H1 (cell line): ENCODE data around the gene CTNND2. TPM values are rescaled to one million over a fixed set of nuclear protein-coding genes. Genes with fewer than 3 reads are reported as not detected.

Experiments used
- CTCF ChIA-PET: fragments of 300-600 bp; sonication (Branson Sonifier 250); formaldehyde crosslinking; loops from one replicate; lab custom pipeline; 2021; ENCODE audit not compliant: partially characterized antibody; lab: Charles Lee
- POLR2A ChIA-PET: fragments of 300-600 bp; sonication (Branson Sonifier 250); formaldehyde crosslinking; loops from one replicate; lab custom pipeline; 2021; ENCODE audit warnings: inconsistent platforms; ENCODE audit not compliant: partially characterized antibody; lab: Charles Lee
- DNase-seq, 2 experiments: peaks; one replicate each; pipeline versions ENCODE4 v3.0.0 to v3.0.0-alpha.2; 2010 to 2022; ENCODE audit warnings: low spot score in 2 of 2, low read depth in 1 of 2, mixed read lengths in 1 of 2
- FAIRE-seq: peaks from 2 replicates; lab custom pipeline; 2011; peaks lifted over from hg19 to GRCh38; lab: Jason Lieb, UNC
- H2AFZ ChIP-seq: 2 replicates; pipeline ENCODE4 v1.8.1; 2012; ENCODE audit warnings: low read length, inconsistent platforms
- H2AK5ac ChIP-seq: 2 replicates; pipeline ENCODE4 v1.6.1; 2013; ENCODE audit warnings: low read depth, low read length
- H2BK120ac ChIP-seq: replicated peaks from 2 replicates; pipeline ENCODE3; 2013; ENCODE audit warnings: low read depth, low read length, inconsistent platforms
- H2BK12ac ChIP-seq: 2 replicates; pipeline ENCODE4 v1.6.1; 2013; ENCODE audit warnings: low read depth, low read length
- H2BK15ac ChIP-seq: 2 replicates; pipeline ENCODE4 v1.6.1; 2013; ENCODE audit warnings: low read length
- H2BK20ac ChIP-seq: 2 replicates; pipeline ENCODE4 v1.6.1; 2013; ENCODE audit warnings: low read length
- H2BK5ac ChIP-seq: 2 replicates; pipeline ENCODE4 v1.6.1; 2013; ENCODE audit warnings: low read depth, low read length
- H3K14ac ChIP-seq: 2 replicates; pipeline ENCODE4 v1.6.1; 2013; ENCODE audit warnings: inconsistent platforms; ENCODE audit not compliant: insufficient read length
- H3K18ac ChIP-seq: 2 replicates; pipeline ENCODE4 v1.6.1; 2013; ENCODE audit warnings: low read length; ENCODE audit errors: extremely low read depth
- H3K23ac ChIP-seq: 2 replicates; pipeline ENCODE4 v1.6.1; 2013; ENCODE audit warnings: inconsistent platforms; ENCODE audit not compliant: insufficient read length
- H3K23me2 ChIP-seq: 2 replicates; pipeline ENCODE4 v1.6.1; 2013; ENCODE audit warnings: low read depth, low read length
- H3K27ac ChIP-seq: 2 replicates; pipeline ENCODE4 v1.6.1; 2011; ENCODE audit warnings: low read depth, low read length, inconsistent platforms
- H3K27me3 ChIP-seq, 4 experiments: replicated peaks in 1 of 4; 1 replicate in 1 of 4; 2 replicates in 3 of 4; pipeline versions ENCODE4 v1.6.1 to v1.8.1; 2011 to 2013; ENCODE audit warnings: low read length in 3 of 4, mild to moderate bottlenecking in 3 of 4, inconsistent platforms in 2 of 4, mixed read lengths in 2 of 4, moderate library complexity in 1 of 4; ENCODE audit not compliant: control insufficient read depth in 3 of 4, insufficient read depth in 3 of 4; ENCODE audit errors: extremely low read depth in 1 of 4
- H3K36me3 ChIP-seq, 4 experiments: 2 replicates each; pipeline versions ENCODE4 v1.6.1 to v1.8.1; 2011 to 2013; ENCODE audit warnings: mild to moderate bottlenecking in 4 of 4, low read length in 3 of 4, moderate library complexity in 2 of 4, control low read depth in 1 of 4, inconsistent platforms in 1 of 4; ENCODE audit not compliant: insufficient read depth in 4 of 4, control insufficient read depth in 2 of 4
- H3K4ac ChIP-seq: replicated peaks from 2 replicates; pipeline ENCODE3; 2013; ENCODE audit warnings: low read length, low read depth, mixed read lengths, inconsistent platforms; ENCODE audit not compliant: insufficient read length
- H3K4me1 ChIP-seq, 4 experiments: replicated peaks in 1 of 4; 1 replicate in 1 of 4; 2 replicates in 3 of 4; pipeline versions ENCODE4 v1.6.1 to v1.8.1; 2011 to 2013; ENCODE audit warnings: low read length in 3 of 4, inconsistent platforms in 2 of 4, mixed read lengths in 1 of 4; ENCODE audit not compliant: insufficient read depth in 4 of 4, control insufficient read depth in 3 of 4
- H3K4me2 ChIP-seq, 2 experiments: 2 replicates each; pipeline versions ENCODE4 v1.6.1 to v1.8.1; 2011 to 2013; ENCODE audit warnings: low read depth in 2 of 2, low read length in 2 of 2, control low read depth in 1 of 2, inconsistent platforms in 1 of 2, mild to moderate bottlenecking in 1 of 2; ENCODE audit not compliant: insufficient read depth in 1 of 2
- H3K4me3 ChIP-seq, 4 experiments: fragments of 200-600, 300-600 bp in 1 of 4; sonication (generic), shearing (Covaris generic), sonication (Bioruptor Twin) in 1 of 4; 2 replicates each; pipeline versions ENCODE4 v1.5.1 to v1.8.1; 2011 to 2016; ENCODE audit warnings: low read length in 4 of 4, low read depth in 3 of 4, control low read depth in 2 of 4, inconsistent platforms in 2 of 4, mild to moderate bottlenecking in 2 of 4, mixed read lengths in 1 of 4, moderate library complexity in 1 of 4; ENCODE audit not compliant: insufficient read depth in 2 of 4; ENCODE audit errors: extremely low read depth in 1 of 4
- H3K56ac ChIP-seq: replicated peaks from 2 replicates; pipeline ENCODE3; 2013; ENCODE audit warnings: low read depth, mild to moderate bottlenecking, mixed read lengths, low read length, inconsistent platforms; ENCODE audit not compliant: insufficient read length
- H3K79me1 ChIP-seq: 2 replicates; pipeline ENCODE4 v1.6.1; 2013; ENCODE audit warnings: low read depth, low read length, control low read depth
- H3K79me2 ChIP-seq, 2 experiments: 2 replicates each; pipeline versions ENCODE4 v1.6.1 to v1.8.1; 2012 to 2013; ENCODE audit warnings: low read length in 2 of 2, mild to moderate bottlenecking in 2 of 2, inconsistent platforms in 1 of 2; ENCODE audit not compliant: insufficient read depth in 2 of 2, control insufficient read depth in 1 of 2
- H3K9ac ChIP-seq, 4 experiments: replicated peaks in 1 of 4; 1 replicate in 1 of 4; 2 replicates in 3 of 4; pipeline versions ENCODE4 v1.6.1 to v1.8.1; 2011 to 2013; ENCODE audit warnings: low read depth in 3 of 4, low read length in 3 of 4, control low read depth in 2 of 4, mild to moderate bottlenecking in 2 of 4, moderate library complexity in 2 of 4, inconsistent platforms in 1 of 4; ENCODE audit errors: extremely low read depth in 1 of 4
- H3K9me3 ChIP-seq, 2 experiments: 2 replicates each; pipeline versions ENCODE4 v1.6.1 to v1.8.1; 2012 to 2013; ENCODE audit warnings: mild to moderate bottlenecking in 2 of 2, moderate library complexity in 2 of 2, control low read depth in 1 of 2, inconsistent platforms in 1 of 2, low read depth in 1 of 2, low read length in 1 of 2, mixed read lengths in 1 of 2; ENCODE audit not compliant: insufficient read depth in 2 of 2
- H4K20me1 ChIP-seq, 2 experiments: replicated peaks in 1 of 2; 2 replicates each; pipeline versions ENCODE3 to v1.8.1; 2011 to 2013; ENCODE audit warnings: inconsistent platforms in 2 of 2, low read length in 2 of 2, mild to moderate bottlenecking in 1 of 2; ENCODE audit not compliant: insufficient read depth in 2 of 2, control insufficient read depth in 1 of 2
- H4K5ac ChIP-seq: 2 replicates; pipeline ENCODE4 v1.6.1; 2013; ENCODE audit warnings: low read length, low read depth, mixed read lengths, inconsistent platforms; ENCODE audit not compliant: insufficient read length
- H4K8ac ChIP-seq: 2 replicates; pipeline ENCODE4 v1.8.0; 2013; ENCODE audit warnings: mild to moderate bottlenecking, moderate library complexity, low read length, inconsistent platforms; ENCODE audit not compliant: insufficient read depth; ENCODE audit errors: extremely low read depth
- H4K91ac ChIP-seq: replicated peaks from 2 replicates; pipeline ENCODE3; 2013; ENCODE audit warnings: low read length, mixed read lengths, inconsistent platforms; ENCODE audit not compliant: insufficient read length
- CTBP2 ChIP-seq: IDR thresholded peaks from 2 replicates; pipeline ENCODE4 v1.7.0; 2011; ENCODE audit warnings: borderline replicate concordance, mild to moderate bottlenecking, moderate library complexity, mixed read lengths, low read length; ENCODE audit not compliant: insufficient read depth, insufficient read length
- CTCF ChIP-seq, 3 experiments: IDR thresholded peaks; 1 replicate in 2 of 3; 2 replicates in 1 of 3; pipeline versions ENCODE4 v1.5.1 to v1.6.1; 2011; ENCODE audit warnings: low read length in 3 of 3, mild to moderate bottlenecking in 3 of 3, inconsistent platforms in 2 of 3, low read depth in 1 of 3, moderate library complexity in 1 of 3; ENCODE audit not compliant: insufficient read depth in 1 of 3; ENCODE audit errors: control extremely low read depth in 1 of 3
- GABPA ChIP-seq: IDR thresholded peaks from 2 replicates; pipeline ENCODE4 v1.6.1; 2011; ENCODE audit warnings: mild to moderate bottlenecking, low read length, moderate library complexity, borderline replicate concordance; ENCODE audit not compliant: insufficient read depth
- KDM5A ChIP-seq: fragments of 200-600 bp; IDR thresholded peaks from 2 replicates; pipeline ENCODE4 v1.7.1; 2012; ENCODE audit warnings: mild to moderate bottlenecking, low read length, inconsistent platforms, mixed read lengths
- MAFK ChIP-seq: IDR thresholded peaks from 2 replicates; pipeline ENCODE4 v1.6.1; 2012; ENCODE audit warnings: low read depth, mild to moderate bottlenecking, improper control_type of control experiment, low read length
- NRF1 ChIP-seq: IDR thresholded peaks from 2 replicates; pipeline ENCODE4 v1.6.1; 2011; ENCODE audit warnings: mild to moderate bottlenecking, low read depth, low read length, improper control_type of control experiment
- POLR2A ChIP-seq, 2 experiments: IDR thresholded peaks; 1 replicate in 1 of 2; 2 replicates in 1 of 2; pipeline ENCODE4 v1.6.1; 2011; ENCODE audit warnings: low read depth in 2 of 2, low read length in 2 of 2, mild to moderate bottlenecking in 2 of 2; ENCODE audit errors: control extremely low read depth in 1 of 2
- RAD21 ChIP-seq, 2 experiments: IDR thresholded peaks in 1 of 2; conservative IDR thresholded peaks in 1 of 2; 2 replicates each; pipeline ENCODE4 v1.6.1; 2011; ENCODE audit warnings: low read depth in 2 of 2, low read length in 2 of 2, improper control_type of control experiment in 1 of 2, inconsistent platforms in 1 of 2, mild to moderate bottlenecking in 1 of 2, moderate library complexity in 1 of 2
- RBBP5 ChIP-seq: IDR thresholded peaks from 2 replicates; pipeline ENCODE4 v1.7.1; 2012; ENCODE audit warnings: low read depth, mild to moderate bottlenecking, inconsistent platforms, low read length, moderate library complexity, borderline replicate concordance
- SRF ChIP-seq: IDR thresholded peaks from 2 replicates; pipeline ENCODE4 v1.6.1; 2011; ENCODE audit warnings: mild to moderate bottlenecking, low read depth, low read length, moderate library complexity
- TAF7 ChIP-seq: optimal IDR thresholded peaks from 2 replicates; pipeline ENCODE3; 2011; ENCODE audit warnings: low read depth, mild to moderate bottlenecking, inconsistent platforms, low read length, moderate library complexity, borderline replicate concordance
- YY1 ChIP-seq: IDR thresholded peaks from 2 replicates; pipeline ENCODE4 v1.6.1; 2011; ENCODE audit warnings: low read depth, mild to moderate bottlenecking, low read length
- WGBS, 2 experiments: shearing (Covaris generic) in 1 of 2; methylation state at CpG; one replicate each; pipeline versions ENCODE4 v1.1.6 to v1.1.7; 2013 to 2015; ENCODE audit warnings: low lambda C conversion rate in 2 of 2, mixed read lengths in 2 of 2, inconsistent platforms in 1 of 2, low coverage in 1 of 2, missing lambda C conversion rate in 1 of 2; ENCODE audit not compliant: insufficient replicate concordance in 2 of 2, insufficient coverage in 1 of 2, insufficient read length in 1 of 2; ENCODE audit errors: extremely low coverage in 1 of 2, missing lambda C conversion rate in 1 of 2; 5-methylcytosine and 5-hydroxymethylcytosine counted together
- polyA plus RNA-seq, 7 experiments: library from polyadenylated mRNA; depleted of rRNA in 3 of 7; stranded (reverse) in 5 of 7; unstranded in 2 of 7; fragments of >200 nt in 5 of 7; fragments of 200-250 nt in 2 of 7; gene quantifications; 1 replicate in 5 of 7; 2 replicates in 1 of 7; 4 replicates in 1 of 7; pipeline versions ENCODE4 v1.2.1 to v1.2.3, GENCODE V29; 2011 to 2013; ENCODE audit warnings: missing spikeins in 2 of 7, mixed read lengths in 2 of 7
- total RNA-seq: library from RNA; stranded (reverse); fragmentation: NEBNext Ultra II Directional; extraction: Animal tissue kit (Norgen Biotek cat#: 25700); gene quantifications from 2 replicates; pipeline ENCODE4 v1.2.1, GENCODE V29; 2021

Gene CTNND2
- total and polyA plus RNA-seq, 2 of the 8 experiments (the other 6 are each of a cell fraction or from before 2014, with no cell fraction given), result 7.4 to 14.2 TPM

DNA sequence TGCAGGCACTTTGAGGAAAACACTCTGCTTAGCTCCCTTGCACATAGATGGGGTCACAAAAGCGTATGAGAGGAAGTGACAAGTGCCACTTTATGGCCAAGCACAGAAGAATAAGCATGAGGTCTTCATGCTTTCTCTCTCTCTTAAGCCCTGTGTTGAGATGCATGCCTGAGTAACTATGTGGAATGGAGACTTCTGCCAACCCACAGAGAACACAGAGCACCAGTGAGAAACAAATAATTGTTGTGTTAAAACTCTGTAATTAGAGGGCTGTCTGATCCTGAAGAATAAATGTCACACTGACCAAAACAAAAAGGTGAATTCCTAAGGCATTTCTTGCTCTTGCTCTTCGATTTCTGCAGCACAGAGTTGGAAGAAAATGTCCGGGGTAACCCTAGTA, 488.5 kb downstream of the CTNND2 start:
- Histone ChIP-seq H4K20me1 (no peaks in the 10 kb centered on the region), H3K79me1 (no peaks in the 10 kb centered on the region), H2BK20ac (no peak overlapping the region), H3K27ac (no peak overlapping the region), H2AK5ac (no peak overlapping the region), H4K91ac (no peak overlapping the region), H3K14ac (no peak overlapping the region), H3K27me3 (no peaks in the 10 kb centered on the region), H3K9ac (no peak overlapping the region; a peak in 1 of 7 replicates), H3K18ac (no peak overlapping the region), H2BK120ac (no peak overlapping the region), H4K8ac (no peak overlapping the region), H2BK15ac (no peak overlapping the region), H3K23ac (no peak overlapping the region), H2BK5ac (no peak overlapping the region), H3K36me3 (no peaks in the 10 kb centered on the region), H2AFZ (no peak overlapping the region), H3K79me2 (no peaks in the 10 kb centered on the region), H3K4me3 (no peak overlapping the region), H3K23me2 (no peaks in the 10 kb centered on the region), H3K4me2 (no peak overlapping the region), H2BK12ac (no peak overlapping the region), H4K5ac (no peak overlapping the region), H3K56ac (no peak overlapping the region), H3K4ac (no peak overlapping the region), H3K4me1 (no peaks in the 10 kb centered on the region; a peak in 1 of 7 replicates), H3K9me3 (no peaks in the 10 kb centered on the region)
- WGBS, 2 experiments, result 54% methylated on average over 3 of the region's 3 CpGs; no CpG with 5 or more reads in 1 of the 2 experiments
- ChIA-PET POLR2A (no interaction called here), CTCF (no interaction called here)
- DNase-seq, result no peak
- no peak for FAIRE-seq
- TF ChIP-seq CTCF (IDR thresholded peaks at IDR 0.05; ENCODE audit: control extremely low read depth in 1 of 3, insufficient read depth in 1 of 3, low read depth in 1 of 3, low read length in 3 of 3) (no peak), POLR2A (IDR thresholded peaks at IDR 0.05; ENCODE audit: control extremely low read depth in 1 of 2, low read depth in 2 of 2, low read length in 2 of 2) (no peak), NRF1 (no peak), RBBP5 (no peak), CTBP2 (no peak), KDM5A (no peak), SRF (no peak), RAD21 (IDR thresholded peaks at IDR 0.05 in 1 of 2, conservative IDR thresholded peaks at IDR 0.05 in 1 of 2; ENCODE audit: low read depth in 2 of 2, low read length in 2 of 2) (no peak), GABPA (no peak), YY1 (no peak), MAFK (no peak), TAF7 (no peak)
